NCI-H2196 (cell line): Measurements from ENCODE around the gene LCN2.
"Not testable (repeated sequence)": the region's sequence is repeated elsewhere in the genome, so short reads cannot be mapped to it uniquely, and the experiment has no call there.

Experiments
- DNase-seq: peaks from one replicate; lab custom pipeline; 2025; ENCODE audit not compliant: unreplicated experiment; lab: John Stamatoyannopoulos, UW

LCN2 gene

DNA sequence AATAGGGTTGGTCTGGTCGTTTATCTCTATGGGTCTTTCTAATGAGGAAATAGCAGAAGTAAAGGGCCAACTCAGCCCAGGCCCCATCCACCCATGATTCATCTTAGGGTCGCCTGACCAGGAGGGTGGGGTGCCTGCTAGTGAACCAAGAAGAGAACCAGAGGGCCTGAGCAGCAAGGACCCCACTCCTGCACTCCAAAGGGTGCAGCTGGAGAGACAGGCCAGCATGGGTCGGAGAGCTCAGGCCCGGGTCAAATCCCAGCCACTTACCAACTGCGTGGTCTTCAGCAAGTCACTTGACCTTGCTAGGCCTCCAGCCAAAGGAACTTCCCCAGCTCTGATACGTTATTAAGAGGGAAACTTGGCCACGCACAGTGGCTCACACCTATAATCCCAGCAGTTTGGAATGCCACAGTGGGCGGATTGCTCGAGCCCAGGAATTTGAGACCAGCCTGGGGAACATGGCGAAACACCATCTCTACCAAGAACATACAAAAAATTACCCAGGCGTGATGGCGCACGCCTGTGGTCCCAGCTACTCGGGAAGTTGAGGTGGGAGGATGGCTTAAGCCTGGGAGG lies 15.1 kb downstream of the LCN2 start:
- DNase-seq, result no peak

DNA sequence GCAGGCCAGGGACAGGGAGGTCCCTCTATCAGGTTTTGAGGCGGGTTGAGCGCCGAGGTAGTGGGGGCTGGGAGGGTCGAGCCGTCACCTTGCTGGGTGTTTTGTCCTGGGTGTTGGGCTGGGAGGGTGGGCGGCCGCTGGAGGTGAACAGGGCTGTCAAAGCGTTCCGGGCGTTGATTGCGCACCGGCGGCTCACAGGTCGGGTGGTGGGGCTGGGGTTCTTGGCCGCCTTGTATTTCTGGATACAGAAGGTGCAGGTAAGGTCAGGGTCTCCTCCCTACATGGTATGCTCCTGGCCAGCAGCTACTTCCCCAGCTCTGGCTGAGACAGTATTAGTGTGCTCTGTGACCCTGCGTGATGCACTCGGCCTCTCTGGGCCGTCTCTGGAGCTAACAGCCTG lies 16.9 kb downstream of the LCN2 start:
- no peak for DNase-seq

- no peak for DNase-seq
Observed at GRCh38 chr9:128167209-128167608, 18.0 kb downstream of the LCN2 start.

- no peak for DNase-seq
Observed at GRCh38 chr9:128168731-128169308, 19.6 kb downstream of the LCN2 start.

DNA sequence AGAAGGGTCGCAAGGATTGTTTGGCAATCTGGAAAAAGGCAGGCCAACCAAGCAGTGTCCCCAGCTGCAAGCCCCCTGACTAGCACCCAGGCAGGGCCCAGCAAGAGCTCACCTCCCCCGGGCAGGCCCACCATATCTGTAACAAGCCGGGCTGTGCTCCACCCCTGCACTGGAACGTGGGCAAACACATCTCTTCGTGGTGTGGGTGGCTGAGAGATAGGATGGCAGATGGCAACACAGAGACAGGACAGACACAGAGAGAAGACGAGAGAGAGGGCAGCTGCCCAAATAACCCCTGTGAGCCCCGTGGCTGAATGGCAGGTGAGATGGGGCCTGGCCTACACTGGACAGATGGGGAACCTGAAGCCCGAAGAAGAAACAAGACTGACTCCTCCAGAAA lies 20.2 kb downstream of the LCN2 start:
- DNase-seq, result no peak

GRCh38 chr9:128169925-128170324 lies 20.7 kb downstream of the LCN2 start:
- no peak for DNase-seq

- no peak for DNase-seq
Observed at GRCh38 chr9:128174062-128174461, 24.8 kb downstream of the LCN2 start.

DNA sequence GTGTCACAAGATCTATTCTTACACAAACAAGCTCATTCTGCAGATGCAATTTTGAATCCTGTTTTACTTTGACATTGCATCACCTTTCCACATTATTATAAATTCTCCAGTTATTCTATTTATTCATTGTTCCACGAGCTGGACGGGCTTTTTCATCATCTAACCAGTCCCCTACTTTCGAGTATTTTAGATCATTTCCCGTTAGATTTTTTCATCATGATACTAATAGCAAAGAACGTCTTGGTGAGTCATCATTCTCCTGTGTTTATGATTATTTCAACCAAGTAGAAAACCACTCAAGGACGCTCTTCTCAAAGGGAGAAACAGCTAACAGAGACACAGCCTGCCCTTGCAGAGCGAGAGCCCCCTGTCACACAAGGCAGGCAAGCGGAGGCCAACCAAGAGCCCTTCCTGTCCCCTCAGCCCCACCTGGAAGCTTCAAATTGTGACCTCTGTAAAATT lies 25.9 kb downstream of the LCN2 start:
- no peak for DNase-seq

DNA sequence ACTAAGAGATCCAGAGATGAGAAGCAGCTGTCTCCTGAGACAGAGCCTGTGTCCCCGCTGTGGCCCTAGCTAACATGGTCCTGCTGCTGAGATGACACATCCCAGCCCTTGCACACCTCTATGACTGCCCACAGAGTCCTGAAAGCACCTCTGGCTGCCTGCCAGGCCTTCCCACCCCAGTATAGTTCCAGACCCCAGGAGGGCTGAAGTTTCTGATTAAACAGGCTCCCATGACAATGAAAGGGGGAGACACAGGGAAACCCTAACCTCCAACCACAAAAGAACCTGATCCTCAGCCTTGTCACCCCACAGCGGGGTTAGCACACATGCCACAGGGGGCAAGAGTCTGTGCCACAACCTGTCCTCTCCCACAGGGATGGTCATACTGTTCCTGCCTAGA lies 26.5 kb downstream of the LCN2 start:
- DNase-seq, result no peak

DNA sequence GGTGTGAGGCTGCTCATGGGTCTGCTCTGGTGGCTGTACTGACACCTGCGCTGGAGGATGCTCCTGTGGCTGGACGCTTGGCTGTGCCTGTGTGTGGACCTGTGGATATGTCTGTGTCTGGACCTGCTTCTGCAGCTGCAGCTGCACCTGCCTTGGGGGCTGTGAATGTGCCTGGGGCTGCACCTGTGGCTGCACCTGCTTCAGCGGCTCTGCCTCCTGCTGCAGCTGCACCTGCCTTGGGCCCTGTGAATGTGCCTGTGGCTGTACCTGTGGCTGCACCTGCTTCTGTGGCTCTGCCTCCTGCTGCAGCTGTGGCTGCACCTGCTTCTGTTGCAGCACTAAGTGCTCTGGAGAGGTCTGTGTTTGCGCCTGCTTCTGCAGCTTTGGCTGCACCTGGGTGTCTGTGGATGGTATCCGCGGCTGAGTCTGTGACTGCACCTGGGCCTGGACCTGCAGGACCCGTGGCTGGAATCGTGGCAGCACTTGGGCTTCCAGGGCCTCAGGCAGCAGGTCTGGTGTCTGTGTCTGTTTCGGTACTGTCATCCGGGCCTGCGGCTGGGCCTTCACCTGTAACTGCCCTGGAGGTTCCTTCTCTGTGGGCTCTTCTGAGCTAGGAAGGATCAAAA lies 29.7 kb downstream of the LCN2 start:
- no peak for DNase-seq

- DNase-seq, result no peak
Observed at GRCh38 chr9:128180001-128180400, 30.7 kb downstream of the LCN2 start.

DNA sequence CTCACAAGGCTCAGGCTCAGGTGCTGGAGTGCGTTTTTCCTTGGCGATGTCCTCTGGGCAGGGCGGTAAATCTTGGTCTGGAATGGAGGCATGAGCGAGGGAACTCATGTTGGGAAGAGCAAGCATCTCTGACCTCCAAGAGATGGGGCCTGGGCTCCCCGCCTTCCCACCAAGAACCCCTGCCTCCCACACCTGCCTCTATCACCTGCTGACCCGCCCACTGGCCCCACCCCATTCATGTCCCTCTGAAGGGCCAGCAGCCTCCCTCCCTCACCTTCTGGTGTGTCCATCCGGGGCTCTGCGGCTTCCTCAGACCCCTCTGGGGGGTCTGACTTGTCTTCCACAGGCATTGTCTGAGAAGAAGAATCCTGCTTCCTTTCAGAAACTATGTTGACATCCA lies 31.2 kb downstream of the LCN2 start:
- DNase-seq, result no peak

DNA sequence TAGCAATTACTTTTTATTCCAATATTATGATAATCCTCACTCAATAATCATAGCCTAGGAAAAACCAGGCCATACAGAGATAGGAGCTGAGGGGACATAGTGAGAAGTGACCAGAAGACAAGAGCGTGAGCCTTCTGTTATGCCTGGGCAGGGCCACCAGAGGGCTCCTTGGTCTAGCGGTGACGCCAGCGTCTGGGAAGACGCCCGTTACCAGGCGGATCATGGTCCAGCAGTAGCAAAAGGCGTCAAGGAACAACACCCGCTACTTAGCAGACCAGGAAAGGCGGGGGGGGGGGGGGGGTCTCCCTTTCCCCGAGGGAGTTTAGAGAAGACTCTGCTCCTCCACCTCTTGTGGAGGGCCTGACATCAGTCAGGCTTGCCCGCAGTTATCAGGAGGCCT lies 32.2 kb downstream of the LCN2 start:
- not testable (repeated sequence) for DNase-seq

- DNase-seq, result no peak
Observed at GRCh38 chr9:128182893-128183588, 33.8 kb downstream of the LCN2 start.

- DNase-seq, result no peak
Observed at GRCh38 chr9:128185979-128186965, 37.0 kb downstream of the LCN2 start.

DNA sequence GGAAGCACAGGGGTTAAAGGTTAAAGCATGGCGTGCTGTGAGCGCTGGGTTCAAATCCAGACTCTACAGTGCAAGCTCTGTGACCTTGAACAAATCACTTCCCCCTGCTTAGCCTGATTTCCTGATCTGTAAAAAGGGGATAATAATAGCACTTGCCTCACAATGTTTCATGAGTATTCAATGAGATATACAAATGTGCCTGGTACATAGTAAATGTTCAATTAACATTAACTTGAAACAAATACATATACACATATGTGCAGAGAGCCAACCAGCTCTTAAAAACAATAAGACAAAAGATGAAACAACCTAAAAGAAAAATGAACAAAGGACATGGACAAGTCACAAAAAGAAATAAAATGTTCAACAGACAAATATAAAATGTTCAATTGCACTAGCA lies 38.1 kb downstream of the LCN2 start:
- DNase-seq, result no peak

DNA sequence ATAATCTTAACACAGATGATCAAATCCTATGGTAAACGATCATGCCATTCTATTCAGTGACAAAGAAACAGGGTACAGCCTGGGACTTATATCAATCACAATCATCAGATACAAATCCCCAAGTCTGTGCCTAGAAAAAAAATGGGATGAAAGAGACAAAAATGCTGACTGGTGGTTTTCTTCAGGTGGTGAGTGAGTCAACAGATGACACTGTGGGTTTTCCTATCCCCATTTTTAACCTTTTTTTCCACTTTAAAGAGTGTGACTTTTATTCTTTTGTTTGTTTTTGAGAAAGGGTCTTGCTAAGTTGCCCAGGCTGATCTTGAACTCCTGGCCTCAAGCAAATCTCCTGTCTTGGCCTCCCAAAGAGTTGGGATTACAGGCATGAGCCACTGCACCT lies 39.0 kb downstream of the LCN2 start:
- DNase-seq, result no peak

GRCh38 chr9:128190013-128190412 lies 40.8 kb downstream of the LCN2 start:
- no peak for DNase-seq

DNA sequence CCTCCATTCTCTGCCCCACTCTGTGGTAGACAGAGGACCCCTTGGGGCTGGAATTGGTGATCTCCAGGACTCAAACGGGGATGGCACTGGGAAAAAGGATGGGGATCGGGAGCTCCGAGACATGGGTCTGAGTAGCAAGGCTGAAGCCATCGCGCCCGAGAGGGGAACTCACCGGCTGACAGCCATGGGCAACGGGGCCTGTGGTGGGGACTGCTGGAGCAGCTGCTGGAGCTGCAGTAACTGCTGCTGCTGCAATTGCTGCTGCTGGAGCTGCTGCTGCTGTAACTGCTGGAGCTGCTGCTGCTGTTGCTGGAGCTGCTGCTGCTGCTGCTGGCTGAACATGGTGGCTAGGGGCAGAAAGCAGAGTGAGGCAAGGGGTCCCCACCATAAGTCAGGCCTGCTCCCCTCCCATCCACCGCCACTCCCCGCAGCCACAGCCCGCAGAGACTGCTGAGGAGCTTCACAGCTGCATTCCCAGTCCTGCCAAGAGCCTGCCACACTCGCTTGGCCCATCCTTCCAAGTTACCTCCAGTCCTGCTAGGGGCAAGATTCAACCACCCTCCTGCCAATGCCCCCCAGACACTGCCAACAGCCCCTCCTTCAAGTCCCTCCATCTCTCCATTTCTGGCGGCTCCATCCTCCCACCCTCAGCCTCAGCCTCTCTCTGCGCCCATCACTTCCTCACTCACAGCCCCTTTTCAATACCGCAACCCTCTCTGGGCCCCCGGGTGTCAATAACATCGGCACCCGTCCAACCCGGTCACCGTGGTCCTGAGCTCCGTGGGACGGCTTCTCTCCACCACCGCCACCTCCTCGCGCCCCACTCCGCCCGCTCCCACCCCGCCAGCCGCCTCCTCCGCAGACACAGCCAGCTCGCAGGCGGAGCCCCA lies 41.5 kb downstream of the LCN2 start:
- DNase-seq, result no peak
